UCSD-AML1 (cell line): Measurements from ENCODE around the gene CASTOR1.

Source experiments
- DNase-seq: peaks from one replicate; lab custom pipeline; 2025; ENCODE audit not compliant: unreplicated experiment; lab: John Stamatoyannopoulos, UW

Gene CASTOR1

DNA sequence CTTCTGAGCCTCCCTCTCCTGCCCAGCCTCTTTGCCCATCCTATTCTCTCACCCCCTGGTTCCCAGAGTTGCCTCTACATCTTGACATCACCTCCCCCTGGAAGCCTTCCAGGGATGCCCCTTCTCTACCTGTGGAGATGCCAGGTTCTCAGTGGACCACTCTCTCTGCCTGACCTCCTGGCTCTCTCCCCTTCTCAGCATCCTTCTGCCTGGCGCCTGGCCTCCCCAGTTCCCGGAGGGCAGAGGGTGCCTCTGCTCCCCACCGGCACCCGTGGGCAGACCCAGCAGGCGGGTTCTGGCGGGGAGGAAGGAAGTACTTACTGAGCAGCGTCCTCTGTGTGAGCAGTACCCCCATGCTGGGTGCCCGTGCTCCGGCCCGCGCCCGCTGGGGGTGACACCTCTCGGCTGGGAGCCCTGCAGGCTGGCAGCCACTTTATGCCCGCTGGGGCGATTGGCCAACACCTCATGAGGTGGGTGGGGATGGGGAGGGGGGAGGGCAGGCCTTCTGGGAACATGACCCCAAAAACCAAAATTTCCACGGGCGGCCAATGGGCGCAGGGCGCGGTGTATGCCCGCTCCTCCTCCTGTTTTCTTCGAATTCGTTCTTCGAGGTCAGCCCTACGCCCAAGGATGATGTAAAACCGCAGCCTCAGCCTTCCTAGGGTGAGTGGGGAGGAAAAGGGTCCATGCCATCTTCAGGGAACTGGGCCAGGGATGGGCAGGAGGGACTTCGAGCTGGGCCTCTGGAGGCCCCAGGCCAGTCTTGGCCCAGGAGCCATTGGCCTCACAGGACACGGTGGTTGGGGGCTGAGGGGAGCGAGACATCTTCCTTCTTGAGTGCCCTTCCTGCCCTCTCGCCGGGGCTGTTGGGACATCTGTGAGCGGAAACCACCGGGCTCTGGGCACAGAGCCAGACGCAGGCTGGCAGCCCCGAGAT, 22.6 kb downstream of the CASTOR1 start, which contains the start of gene OSM:
TSS of gene OSM (minus strand) at position 407 of the 937 bp plus-strand sequence. CDS start at position 355, 52 bp downstream.
- DNase-seq: peak; percentile 89

- DNase-seq: peak; percentile 81
Measured at GRCh38 chr22:30265823-30266444, 23.4 kb downstream of the CASTOR1 start.

DNA sequence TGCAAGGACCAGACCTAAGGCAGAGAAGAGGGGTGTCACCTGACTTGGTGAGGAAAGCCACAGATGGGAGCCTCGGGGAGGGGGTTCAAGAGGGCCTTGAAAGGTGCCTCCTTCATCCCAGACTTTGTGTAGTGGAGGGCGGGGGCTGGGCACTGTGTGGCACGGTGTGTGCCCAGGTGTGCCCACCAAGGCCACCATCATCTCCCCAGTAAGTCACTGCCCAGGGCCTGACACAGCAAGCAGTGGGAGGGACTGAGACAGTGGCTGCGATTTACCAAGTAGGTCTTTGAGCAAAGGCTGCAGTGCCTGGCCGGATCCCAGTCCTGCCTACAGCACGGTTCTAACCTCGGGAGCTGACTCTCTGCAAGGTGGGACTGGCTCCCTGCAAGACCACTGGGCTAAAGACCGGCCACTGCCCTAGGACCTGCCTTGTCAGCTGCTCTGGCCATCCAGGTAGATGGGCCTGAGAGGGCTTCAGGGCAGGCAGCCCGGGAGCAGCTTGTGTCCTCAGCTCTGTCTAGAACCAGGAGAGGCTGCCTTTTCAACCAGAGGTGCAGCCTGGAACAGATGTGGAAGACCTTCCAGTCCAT, 24.1 kb downstream of the CASTOR1 start:
- no peak for DNase-seq

GRCh38 chr22:30263883-30264282, 25.4 kb downstream of the CASTOR1 start:
- no peak for DNase-seq

GRCh38 chr22:30262917-30263741, 26.2 kb downstream of the CASTOR1 start:
- peak; percentile 74 for DNase-seq

DNA sequence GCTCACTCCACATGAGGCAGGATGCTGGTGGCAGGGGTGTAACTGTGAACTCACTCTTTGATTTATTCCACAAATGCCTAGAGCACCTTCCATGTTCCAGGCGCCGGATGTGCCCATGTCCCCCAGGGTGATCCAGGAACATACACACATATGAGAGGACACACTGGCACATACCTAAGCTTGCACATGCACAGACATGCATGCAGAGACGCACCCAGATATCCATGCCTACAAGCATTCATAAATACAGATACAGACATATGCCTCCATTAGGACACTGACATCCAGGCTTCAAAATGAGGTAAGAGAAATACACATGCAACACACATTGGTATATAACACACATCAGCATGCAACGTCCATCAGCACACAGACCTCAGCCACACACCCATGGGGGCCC, 27.2 kb downstream of the CASTOR1 start:
- DNase-seq: no peak

DNA sequence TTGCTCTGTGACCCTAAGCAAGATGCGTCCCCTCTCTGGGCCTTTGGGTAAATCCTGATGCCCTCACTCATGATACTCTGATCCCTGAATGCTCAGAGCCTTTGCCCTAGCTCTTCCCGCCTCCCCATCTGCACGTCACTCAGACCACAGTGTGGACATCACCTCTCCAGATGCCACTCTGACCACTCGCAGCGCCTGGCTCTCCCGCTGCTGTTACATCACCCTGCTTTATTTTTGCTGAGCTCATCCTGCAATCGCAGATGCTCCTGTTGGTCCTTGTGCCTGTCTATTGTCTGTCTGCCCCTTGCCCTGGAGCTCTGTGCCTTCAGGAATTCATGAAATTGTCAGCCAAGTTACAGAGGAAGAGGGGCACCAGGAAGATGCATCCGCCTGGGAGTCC, 28.2 kb downstream of the CASTOR1 start:
- DNase-seq: no peak

DNA sequence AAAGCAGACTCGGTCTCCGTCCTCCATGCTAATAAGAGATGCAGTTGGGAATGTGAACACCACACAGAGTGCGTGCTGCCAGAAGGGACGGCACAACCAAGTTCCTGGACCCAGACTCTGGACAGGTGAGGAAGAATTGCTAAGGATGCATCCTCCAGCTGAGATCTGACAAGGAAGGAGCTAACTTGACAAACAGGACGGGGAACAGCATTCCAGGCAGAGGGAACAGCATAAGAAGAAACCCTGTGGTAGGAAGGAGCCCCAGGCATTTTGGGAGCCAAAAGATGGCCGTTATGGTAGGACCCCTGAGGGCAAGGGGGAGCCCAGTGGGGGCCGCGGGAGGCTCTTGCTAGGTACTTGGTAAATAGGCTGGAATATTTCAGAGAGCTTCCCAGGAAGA, 28.6 kb downstream of the CASTOR1 start:
- DNase-seq: no peak

DNA sequence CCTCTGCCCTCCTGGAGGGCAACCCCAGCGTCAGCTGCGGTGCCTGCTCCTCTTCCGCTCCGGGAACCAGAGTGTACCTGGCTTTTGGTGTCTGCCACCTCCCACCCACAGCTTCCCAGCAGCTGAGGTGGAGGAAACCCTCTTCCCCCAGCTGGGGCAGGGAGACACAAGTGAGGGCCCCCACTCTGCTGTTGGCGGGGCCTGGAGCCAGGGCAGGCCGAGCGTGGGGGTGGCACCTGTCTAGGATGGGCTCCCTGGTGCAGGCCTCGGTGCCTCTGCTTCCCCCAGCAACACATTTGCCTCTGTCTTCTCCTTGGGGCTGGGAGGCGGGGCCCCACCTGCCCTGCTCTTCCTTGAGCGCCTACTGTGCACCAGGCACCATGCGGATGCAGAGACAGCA, 29.0 kb downstream of the CASTOR1 start:
- DNase-seq: no peak

- no peak for DNase-seq
Measured at GRCh38 chr22:30254314-30254713, 35.0 kb downstream of the CASTOR1 start.

DNA sequence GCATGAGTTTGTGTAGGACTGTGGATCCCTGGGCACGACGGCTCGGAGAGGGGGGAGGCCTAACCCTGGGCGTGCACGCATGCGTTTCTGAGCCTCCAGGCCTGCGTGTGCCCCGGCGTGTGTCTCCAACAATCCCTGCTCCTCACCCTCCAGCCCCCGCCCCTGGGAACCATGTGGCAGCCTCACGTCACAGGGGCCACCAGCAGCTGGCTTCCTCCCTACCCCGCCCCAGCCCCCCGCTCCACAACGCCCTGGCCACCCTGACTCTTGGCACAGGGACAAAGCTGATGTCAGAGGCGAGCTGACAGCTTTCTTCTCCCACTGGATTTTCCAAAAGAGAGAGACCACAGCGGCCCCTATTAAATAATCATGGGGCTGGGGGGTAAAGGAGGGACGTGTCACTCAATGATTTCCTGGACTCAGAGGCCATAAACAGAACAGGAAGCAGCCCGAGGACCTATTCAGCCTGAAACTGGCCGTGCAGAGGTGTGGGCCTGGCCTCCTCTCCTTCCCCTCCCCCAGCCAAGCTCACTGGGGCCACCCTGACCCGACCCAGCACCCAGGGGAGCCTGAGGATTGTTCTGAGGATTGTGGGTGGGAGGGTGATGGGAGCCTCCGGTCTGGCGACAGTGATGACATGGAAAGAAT, 36.0 kb downstream of the CASTOR1 start:
- peak; percentile 57 for DNase-seq

DNA sequence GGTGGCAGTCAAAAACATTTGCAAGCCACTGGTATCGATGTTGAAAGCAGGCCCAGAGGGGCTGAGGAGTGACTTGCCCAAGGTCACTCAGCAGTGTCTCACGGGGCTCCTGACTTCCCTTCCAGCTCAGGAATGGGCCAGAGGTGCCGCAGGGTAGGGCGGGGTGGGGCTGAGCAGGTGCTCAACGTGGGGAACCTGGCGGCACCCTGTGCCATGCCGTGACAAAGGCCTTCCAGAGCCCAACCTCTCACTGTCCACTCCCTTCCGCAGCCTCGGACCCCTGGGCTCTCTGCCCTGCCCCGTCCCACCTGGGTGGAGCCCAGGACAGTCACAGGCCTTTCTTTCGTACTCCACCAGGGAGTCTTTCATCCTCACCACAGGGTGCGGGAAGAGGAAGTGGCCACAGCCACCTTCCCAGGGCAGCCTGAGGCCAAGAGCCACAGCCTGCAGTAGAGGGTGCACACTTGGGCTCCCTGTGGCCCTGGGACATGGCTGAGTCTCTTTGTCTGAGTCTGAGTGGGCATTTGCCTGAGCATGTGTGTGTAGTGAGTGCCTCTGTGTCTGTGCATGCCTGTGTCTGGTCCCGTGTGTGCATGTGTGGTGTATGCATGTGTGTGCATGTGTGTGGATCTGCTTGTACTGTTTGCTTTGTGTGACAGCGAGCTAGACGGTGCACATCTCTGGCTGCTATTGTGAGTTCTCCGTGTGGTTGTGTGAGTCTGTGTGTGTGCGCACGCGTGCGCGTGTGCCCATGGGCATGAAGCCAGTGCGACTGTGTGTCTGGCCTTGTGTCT, 36.7 kb downstream of the CASTOR1 start:
- DNase-seq: peak; percentile 49

GRCh38 chr22:30251711-30252110, 37.6 kb downstream of the CASTOR1 start:
- no peak for DNase-seq

DNA sequence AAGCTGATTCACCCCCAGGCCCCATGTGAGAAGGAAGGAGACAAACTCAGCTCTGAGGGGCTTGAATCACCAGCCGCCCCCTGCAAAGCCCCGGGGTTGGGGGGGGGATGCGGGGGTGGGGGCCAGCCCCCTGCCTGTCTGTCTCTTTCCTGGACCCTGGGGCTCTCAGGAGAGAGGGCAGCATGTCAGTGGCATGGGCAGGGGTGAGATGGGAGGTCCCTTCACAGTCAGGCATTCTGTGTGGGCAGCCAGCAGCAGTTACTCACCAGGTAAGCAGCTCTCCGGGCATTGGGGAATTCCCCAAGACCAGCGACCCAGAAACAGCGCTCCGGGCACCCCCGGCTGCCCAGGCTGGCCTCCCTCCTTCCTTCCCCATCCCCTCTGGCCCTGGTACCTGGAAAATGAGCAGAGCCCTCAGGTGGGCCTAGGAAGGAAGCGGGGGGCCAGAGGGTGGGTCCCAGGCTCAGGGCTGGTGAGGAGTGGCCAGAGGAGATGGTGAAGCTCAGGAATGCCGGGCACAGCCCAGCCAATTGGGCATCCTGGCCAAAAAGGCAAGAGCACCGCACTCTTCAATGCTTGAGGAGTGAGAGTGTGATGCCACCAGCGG, 38.5 kb downstream of the CASTOR1 start:
- no peak for DNase-seq

GRCh38 chr22:30250039-30250565, 39.2 kb downstream of the CASTOR1 start:
- DNase-seq: no peak

DNA sequence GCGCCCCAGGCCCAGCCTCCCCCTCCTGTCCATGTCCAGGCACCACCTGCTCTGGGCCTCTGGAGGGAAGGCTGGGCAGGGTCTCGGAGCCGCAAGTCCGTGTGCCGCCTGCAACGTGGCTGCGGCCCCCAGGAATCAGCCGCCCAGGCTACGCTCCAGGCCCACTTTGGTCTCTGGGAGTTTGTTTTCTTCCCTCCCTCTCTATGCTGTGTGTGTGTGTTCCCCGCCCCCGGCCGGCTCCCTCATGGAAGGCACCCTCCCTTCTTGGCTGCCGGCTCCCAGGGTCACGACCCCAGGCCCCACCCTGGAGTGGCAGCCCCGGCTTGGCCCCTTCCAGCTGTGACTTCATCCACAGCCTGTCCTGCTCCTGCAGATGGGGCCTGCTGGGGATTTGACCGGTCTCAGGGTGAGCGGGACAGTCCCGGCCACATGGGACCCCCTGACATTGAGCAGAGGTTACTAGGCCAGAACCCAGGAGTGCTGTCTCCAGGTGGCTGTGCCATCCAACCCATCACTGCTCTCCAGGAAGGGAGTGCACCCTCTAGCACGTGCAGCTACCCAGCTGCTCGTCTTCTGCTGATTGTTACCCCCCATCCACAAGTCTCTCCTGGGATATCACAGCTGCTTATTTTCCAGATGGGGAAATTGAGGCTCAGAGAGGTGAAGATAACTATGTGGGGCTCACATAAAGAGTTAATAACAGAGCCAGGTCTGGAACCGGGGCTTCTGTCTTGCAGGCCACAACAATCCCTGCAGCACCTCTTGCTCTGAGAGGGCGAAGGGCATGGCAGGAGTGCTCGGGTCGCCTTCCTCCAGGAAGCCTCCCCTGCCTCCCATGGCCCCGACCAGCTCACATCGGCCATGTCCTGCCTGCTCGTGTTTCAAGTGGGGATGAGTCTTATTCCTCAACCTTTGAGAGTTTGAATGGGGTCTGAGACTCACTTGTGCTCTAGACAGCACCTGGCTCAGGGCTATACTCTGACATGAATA, 40.0 kb downstream of the CASTOR1 start:
- DNase-seq: no peak

GRCh38 chr22:30248484-30248883, 40.8 kb downstream of the CASTOR1 start:
- no peak for DNase-seq

DNA sequence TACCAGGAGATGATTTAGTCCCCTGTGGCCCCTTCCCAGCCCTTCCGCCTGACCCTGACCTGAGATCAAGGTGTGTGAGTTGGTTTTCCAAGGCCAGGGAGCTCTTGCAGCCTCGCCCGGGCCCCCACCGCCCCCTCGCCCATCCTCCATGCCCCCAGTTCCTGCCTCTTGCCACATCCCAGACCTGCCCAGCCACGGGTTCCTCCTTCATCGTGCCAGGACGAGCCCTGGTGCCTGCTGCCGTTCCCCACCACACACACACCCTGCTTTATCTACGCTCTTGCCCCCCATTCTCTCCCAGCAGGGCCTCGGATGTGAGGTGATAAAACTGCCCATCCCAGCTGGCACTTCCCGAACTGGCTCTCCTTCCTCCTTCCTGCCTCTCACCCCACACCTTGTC, 41.3 kb downstream of the CASTOR1 start:
- no peak for DNase-seq
